GM04504 (cell line): ENCODE results near the gene IKZF5.
A peak's percentile ranks its signal among the peaks of the same experiment; 100 is the strongest.

ENCODE experiments used
- DNase-seq: peaks from one replicate; pipeline ENCODE4 v3.0.0-alpha.2; 2012; ENCODE audit warnings: low read depth

The IKZF5 gene

DNA sequence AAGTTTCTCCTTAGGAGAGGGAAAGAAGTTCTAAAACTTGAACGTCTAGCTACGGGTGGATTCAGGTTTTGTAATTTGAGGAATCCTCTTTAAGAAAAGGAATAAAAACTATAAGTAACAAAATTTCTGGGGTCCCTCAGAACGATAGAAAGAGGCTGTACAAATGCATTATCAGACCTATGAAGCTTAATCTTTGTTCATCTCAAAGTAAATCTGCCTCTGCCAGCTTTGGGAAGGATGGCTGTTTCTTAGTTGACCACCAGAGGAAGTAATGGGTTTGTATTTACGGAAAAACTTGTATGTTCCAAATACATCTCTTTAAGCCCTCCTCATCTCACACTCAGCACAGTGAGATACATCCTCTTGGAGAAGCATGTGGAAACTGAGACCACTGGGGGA lies 27.5 kb downstream of the IKZF5 start:
- DNase-seq, result no peak

- DNase-seq, result peak; percentile 84
These were observed 28.2 kb downstream of the IKZF5 start, which contains the start of gene PSTK for GRCh38 chr10:122980209-122981065. Gene PSTK (plus strand): TSS chr10:122980401. CDS start chr10:122980480, 79 bp downstream.

DNA sequence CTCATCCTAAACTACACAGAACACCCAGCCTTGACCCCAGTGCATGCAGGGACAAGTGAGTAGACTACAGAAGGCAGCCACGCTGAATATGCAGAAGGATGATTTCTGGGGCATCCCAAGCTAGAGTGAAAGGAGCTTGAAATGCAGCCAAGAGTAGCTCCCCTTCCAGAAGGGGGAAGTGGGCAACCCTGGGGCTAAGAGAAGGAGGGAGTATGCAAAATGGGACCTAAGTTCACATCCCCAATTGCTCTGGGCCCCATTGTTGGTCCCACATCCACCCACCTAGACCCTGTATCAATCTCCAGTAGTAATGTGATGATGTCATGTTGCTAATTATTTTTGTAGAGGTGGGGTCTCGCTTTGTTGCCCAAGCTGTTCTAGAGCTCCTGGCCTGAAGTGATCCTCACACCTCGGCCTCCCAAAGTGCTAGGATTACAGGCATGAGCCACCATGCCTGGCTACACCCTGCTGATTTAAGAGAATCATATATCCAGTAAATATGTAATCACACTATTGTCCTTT lies 34.0 kb downstream of the IKZF5 start:
- no peak for DNase-seq

DNA sequence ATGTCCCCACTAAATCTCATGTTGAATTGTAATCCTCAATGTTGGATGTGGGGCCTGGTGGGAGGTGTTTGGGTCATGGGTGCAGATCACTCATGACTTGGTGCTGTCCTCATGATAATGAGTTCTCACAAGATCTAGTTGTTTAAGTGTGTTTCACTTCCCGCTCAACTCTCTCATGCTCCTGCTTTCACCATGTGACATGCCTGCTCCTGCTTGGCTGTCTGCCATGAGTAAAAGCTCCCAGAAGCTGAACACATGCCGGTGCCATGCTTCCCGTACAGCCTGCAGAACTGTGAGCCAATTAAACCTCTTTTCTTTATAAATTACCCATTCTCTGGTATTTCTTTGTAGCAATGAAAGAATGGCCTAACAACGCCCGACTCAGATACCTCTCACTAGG lies 34.6 kb downstream of the IKZF5 start:
- DNase-seq, result no peak

GRCh38 chr10:122968698-122969097 lies 39.9 kb downstream of the IKZF5 start:
- DNase-seq, result no peak

- DNase-seq, result no peak
These were observed 41.7 kb downstream of the IKZF5 start for GRCh38 chr10:122966879-122967278.

- no peak for DNase-seq
These were observed 46.2 kb downstream of the IKZF5 start for GRCh38 chr10:122962405-122962804.

DNA sequence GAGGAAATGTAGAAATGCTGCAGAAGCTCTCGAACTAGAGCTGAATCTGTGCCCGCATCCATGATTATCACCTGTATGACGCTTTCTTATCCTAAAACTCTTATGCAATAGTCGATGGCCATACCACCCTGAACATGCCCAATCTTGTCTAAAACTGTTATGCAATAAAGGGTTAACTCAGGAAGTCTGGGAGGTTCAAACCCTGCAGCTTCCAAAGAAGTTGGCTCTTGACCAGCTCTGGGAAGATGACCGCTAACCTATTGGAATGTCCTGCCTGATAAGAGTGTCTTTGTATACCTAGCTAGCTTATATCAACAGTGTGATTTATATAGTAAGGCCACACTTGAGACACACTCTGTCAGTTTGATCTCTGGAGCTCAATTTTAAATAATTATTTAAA lies 51.1 kb downstream of the IKZF5 start:
- no peak for DNase-seq

DNA sequence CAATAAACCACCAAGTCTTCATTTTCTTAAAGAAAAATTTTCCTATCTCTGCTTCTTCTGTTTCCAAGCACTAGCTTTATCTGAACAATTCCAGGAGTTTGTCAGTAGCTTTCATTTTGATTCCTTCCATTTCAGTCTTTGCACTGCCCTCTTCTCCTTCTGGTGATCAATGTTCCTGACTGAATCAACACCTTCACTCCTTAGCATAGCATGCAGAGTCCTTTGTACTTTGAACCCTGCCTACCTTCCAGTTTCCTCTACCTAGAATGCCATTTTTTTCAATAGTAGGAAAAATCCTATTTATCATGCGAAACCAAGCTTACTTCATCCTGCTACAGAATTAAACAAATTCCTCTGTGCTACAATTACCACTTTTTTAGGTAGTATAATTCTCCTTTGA lies 52.7 kb downstream of the IKZF5 start:
- DNase-seq, result no peak

GRCh38 chr10:122954731-122955050 lies 53.9 kb downstream of the IKZF5 start:
- no peak for DNase-seq

GRCh38 chr10:122953902-122954730 lies 54.5 kb downstream of the IKZF5 start, which contains the start of gene C10orf88:
Gene C10orf88 (minus strand): TSS chr10:122954227. CDS start chr10:122954178, 49 bp downstream.
- DNase-seq, result peak; percentile 97

DNA sequence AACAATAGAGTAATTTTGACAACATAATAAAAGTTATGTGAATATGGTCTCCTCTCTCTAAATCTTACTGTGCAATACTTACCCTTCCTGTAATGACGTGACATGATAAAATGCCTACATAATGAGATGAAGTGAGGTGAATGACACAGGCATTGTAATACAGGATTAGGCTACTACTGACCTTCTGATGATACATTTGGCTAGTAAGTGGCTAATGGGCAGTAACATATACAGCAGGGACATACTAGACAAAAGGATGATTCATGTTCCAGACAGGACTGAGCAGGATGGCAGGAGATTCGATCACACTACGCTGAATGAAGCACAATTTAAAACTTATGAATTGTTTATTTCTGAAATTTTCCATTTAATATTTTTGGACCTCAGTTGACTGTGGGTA lies 59.3 kb downstream of the IKZF5 start:
- DNase-seq, result no peak
